K562 (cell line): ENCODE measurements around the gene CAPN8. TPM values are rescaled to one million over a fixed set of nuclear protein-coding genes. Genes with fewer than 3 reads are reported as not detected.

Experiments
- BCOR ChIP-seq: fragments of 450-650 bp; IDR thresholded peaks from 2 replicates; pipeline ENCODE4 v1.6.1; 2016
- CBX1 ChIP-seq: sonication (generic); IDR thresholded peaks from 2 replicates; pipeline ENCODE4 v1.6.1; 2016; ENCODE audit warnings: antibody characterized with exemption, low read depth, mild to moderate bottlenecking
- CBX3 ChIP-seq, 2 experiments: IDR thresholded peaks; 1 replicate in 1 of 2; 2 replicates in 1 of 2; pipeline ENCODE4 v1.6.1; 2012; ENCODE audit warnings: inconsistent platforms in 2 of 2, low read length in 2 of 2, borderline replicate concordance in 1 of 2, control low read depth in 1 of 2
- CC2D1A ChIP-seq: fragments of 450-650 bp; IDR thresholded peaks from 2 replicates; pipeline ENCODE4 v1.6.1; 2017; ENCODE audit warnings: mild to moderate bottlenecking
- FOXM1 ChIP-seq, 2 experiments: fragments of 450-650 bp in 1 of 2; sonication (generic) in 1 of 2; formaldehyde crosslinking in 1 of 2; IDR thresholded peaks; 2 replicates each; pipeline versions ENCODE4 v1.6.1 to v1.9.0; 2017 to 2022; ENCODE audit warnings: low read depth in 2 of 2, mild to moderate bottlenecking in 2 of 2, missing genetic modification reagents in 1 of 2, moderate library complexity in 1 of 2
- FOXP1 ChIP-seq: sonication (generic); formaldehyde crosslinking; IDR thresholded peaks from 2 replicates; pipeline ENCODE4 v1.8.0; 2022; ENCODE audit warnings: mild to moderate bottlenecking, missing genetic modification reagents
- HDGF ChIP-seq: fragments of 450-650 bp; IDR thresholded peaks from 2 replicates; pipeline ENCODE4 v1.6.1; 2016
- MYC ChIP-seq, 2 experiments: fragments of 250-450 bp in 1 of 2; sonication (Bioruptor Pico) in 1 of 2; IDR thresholded peaks; 2 replicates each; pipeline versions ENCODE4 v1.5.1 to v1.6.1; 2012 to 2021; ENCODE audit warnings: low read depth in 2 of 2, borderline replicate concordance in 1 of 2, improper control_type of control experiment in 1 of 2, low read length in 1 of 2, mild to moderate bottlenecking in 1 of 2, moderate library complexity in 1 of 2
- NBN ChIP-seq: fragments of 450-650 bp; IDR thresholded peaks from 2 replicates; pipeline ENCODE4 v1.6.1; 2016; ENCODE audit warnings: low read depth, mild to moderate bottlenecking
- PCBP1 ChIP-seq: fragments of 200-400 bp; formaldehyde crosslinking; IDR thresholded peaks from 2 replicates; pipeline ENCODE4 v1.6.1; 2018; ENCODE audit warnings: mild to moderate bottlenecking, low read depth, low read length; ENCODE audit not compliant: poor library complexity, severe bottlenecking
- PHTF2 ChIP-seq: fragments of 250-450 bp; sonication (Bioruptor Pico); IDR thresholded peaks from 2 replicates; pipeline ENCODE4 v1.5.0; 2021; ENCODE audit warnings: mild to moderate bottlenecking
- POLR2G ChIP-seq: fragments of 200-400 bp; formaldehyde crosslinking; IDR thresholded peaks from 2 replicates; pipeline ENCODE4 v1.6.1; 2017; ENCODE audit warnings: low read depth, mild to moderate bottlenecking, antibody characterized with exemption, low read length, moderate library complexity
- PYGO2 ChIP-seq: fragments of 450-650 bp; IDR thresholded peaks from 2 replicates; pipeline ENCODE4 v1.6.1; 2016; ENCODE audit warnings: mild to moderate bottlenecking, missing genetic modification characterization, moderate library complexity, missing compliant biosample characterization
- RAD51 ChIP-seq: fragments of 450-650 bp; IDR thresholded peaks from 2 replicates; pipeline ENCODE4 v1.7.1; 2016; ENCODE audit warnings: low read depth, mild to moderate bottlenecking, borderline replicate concordance
- RBM39 ChIP-seq: fragments of 200-400 bp; formaldehyde crosslinking; optimal IDR thresholded peaks from 2 replicates; pipeline ENCODE3; 2018; ENCODE audit warnings: low read depth, low read length
- RCOR1 ChIP-seq, 2 experiments: IDR thresholded peaks; 2 replicates each; pipeline ENCODE4 v1.6.1; 2012; ENCODE audit warnings: low read depth in 2 of 2, low read length in 2 of 2, borderline replicate concordance in 1 of 2, improper control_type of control experiment in 1 of 2
- SMARCA5 ChIP-seq: fragments of 450-650 bp; IDR thresholded peaks from 2 replicates; pipeline ENCODE4 v1.6.1; 2016
- TBL1XR1 ChIP-seq, 2 experiments: IDR thresholded peaks; 2 replicates each; pipeline ENCODE4 v1.6.1; 2012; ENCODE audit warnings: improper control_type of control experiment in 2 of 2, low read length in 2 of 2, mild to moderate bottlenecking in 1 of 2
- THRA ChIP-seq: fragments of 450-650 bp; IDR thresholded peaks from 2 replicates; pipeline ENCODE4 v1.6.1; 2017; ENCODE audit warnings: mild to moderate bottlenecking, moderate library complexity
- ZFP36 ChIP-seq: fragments of 150-350 bp; IDR thresholded peaks from 2 replicates; pipeline ENCODE4 v1.6.1; 2018; ENCODE audit warnings: low read length, low read depth; ENCODE audit not compliant: partially characterized antibody
- ZNF239 ChIP-seq: fragments of 250-450 bp; sonication (Bioruptor Pico); IDR thresholded peaks from 2 replicates; pipeline ENCODE4 v1.4.0; 2020; ENCODE audit warnings: mild to moderate bottlenecking
- polyA plus RNA-seq, 8 experiments: library from polyadenylated mRNA; depleted of rRNA in 4 of 8; stranded (reverse) in 5 of 8; unstranded in 3 of 8; fragments of >200 nt; fragmentation: Nextera tagmentation in 2 of 8; fragmentation: Illumina TruSeq in 1 of 8; extraction: Ambion mirVana in 2 of 8; extraction: Trizol in 1 of 8; gene quantifications; 2 replicates each; pipeline versions ENCODE4 v1.2.1 to v1.2.3, GENCODE V29; 2011 to 2014; ENCODE audit warnings: inconsistent platforms in 1 of 8, missing spikeins in 1 of 8
- total RNA-seq, 7 experiments: library from RNA; depleted of rRNA in 6 of 7; stranded (reverse); fragments of >200 nt in 6 of 7; fragmentation: Illumina TruSeq in 2 of 7; extraction: Trizol in 2 of 7; gene quantifications; 2 replicates each; pipeline versions ENCODE4 v1.2.1 to v1.2.3, GENCODE V29; 2011 to 2021; ENCODE audit warnings: low replicate concordance in 1 of 7
- TF ChIP-seq, protein P1 (sequence below): fragments of 250-450 bp; sonication (Bioruptor Pico); IDR thresholded peaks from 2 replicates; pipeline ENCODE4 v1.5.0; 2021; ENCODE audit warnings: mild to moderate bottlenecking, borderline replicate concordance
- TF ChIP-seq, protein P2 (sequence below), 2 experiments: fragments of 450-650 bp in 1 of 2; sonication (generic) in 1 of 2; formaldehyde crosslinking in 1 of 2; IDR thresholded peaks in 1 of 2; conservative IDR thresholded peaks in 1 of 2; 2 replicates each; pipeline versions ENCODE4 v1.6.1 to v1.8.1; 2016 to 2023; ENCODE audit warnings: mild to moderate bottlenecking in 2 of 2, moderate library complexity in 2 of 2, inconsistent platforms in 1 of 2, missing genetic modification reagents in 1 of 2
- TF ChIP-seq, protein P3 (sequence below): sonication (generic); formaldehyde crosslinking; IDR thresholded peaks from 2 replicates; pipeline ENCODE4 v1.9.0; 2022; ENCODE audit warnings: mild to moderate bottlenecking, missing genetic modification reagents

The CAPN8 gene
- total and polyA plus RNA-seq, 9 of the 15 experiments (the other 6 are each of a cell fraction or from before 2014, with no cell fraction given), result 0.06 TPM; not detected in 8

- peak; percentile 15; the same call in 1 of the 2 replicates for TF ChIP-seq RAD51
- TF ChIP-seq FOXP1, result no peak
- TF ChIP-seq RCOR1 (IDR thresholded peaks at IDR 0.05; ENCODE audit: borderline replicate concordance in 1 of 2, low read depth in 2 of 2, low read length in 2 of 2), result peak in 1 of 2 experiments; percentile 76; a peak in 2 of 4 replicates
- no peak for TF ChIP-seq ZFP36
- TF ChIP-seq PHTF2 (CRISPR knock-in tag), result no peak
- TF ChIP-seq, protein P1, sequence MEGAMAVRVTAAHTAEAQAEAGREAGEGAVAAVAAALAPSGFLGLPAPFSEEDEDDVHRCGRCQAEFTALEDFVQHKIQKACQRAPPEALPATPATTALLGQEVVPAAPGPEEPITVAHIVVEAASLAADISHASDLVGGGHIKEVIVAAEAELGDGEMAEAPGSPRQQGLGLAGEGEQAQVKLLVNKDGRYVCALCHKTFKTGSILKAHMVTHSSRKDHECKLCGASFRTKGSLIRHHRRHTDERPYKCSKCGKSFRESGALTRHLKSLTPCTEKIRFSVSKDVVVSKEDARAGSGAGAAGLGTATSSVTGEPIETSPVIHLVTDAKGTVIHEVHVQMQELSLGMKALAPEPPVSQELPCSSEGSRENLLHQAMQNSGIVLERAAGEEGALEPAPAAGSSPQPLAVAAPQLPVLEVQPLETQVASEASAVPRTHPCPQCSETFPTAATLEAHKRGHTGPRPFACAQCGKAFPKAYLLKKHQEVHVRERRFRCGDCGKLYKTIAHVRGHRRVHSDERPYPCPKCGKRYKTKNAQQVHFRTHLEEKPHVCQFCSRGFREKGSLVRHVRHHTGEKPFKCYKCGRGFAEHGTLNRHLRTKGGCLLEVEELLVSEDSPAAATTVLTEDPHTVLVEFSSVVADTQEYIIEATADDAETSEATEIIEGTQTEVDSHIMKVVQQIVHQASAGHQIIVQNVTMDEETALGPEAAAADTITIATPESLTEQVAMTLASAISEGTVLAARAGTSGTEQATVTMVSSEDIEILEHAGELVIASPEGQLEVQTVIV (CRISPR knock-in tag), result no peak
- peak; percentile 35; the same call in 1 of the 2 replicates for TF ChIP-seq FOXM1 (IDR thresholded peaks at IDR 0.05; ENCODE audit: low read depth)
- TF ChIP-seq FOXM1 (CRISPR knock-in tag; IDR thresholded peaks at IDR 0.05; ENCODE audit: low read depth), result no peak
- TF ChIP-seq, protein P2, sequence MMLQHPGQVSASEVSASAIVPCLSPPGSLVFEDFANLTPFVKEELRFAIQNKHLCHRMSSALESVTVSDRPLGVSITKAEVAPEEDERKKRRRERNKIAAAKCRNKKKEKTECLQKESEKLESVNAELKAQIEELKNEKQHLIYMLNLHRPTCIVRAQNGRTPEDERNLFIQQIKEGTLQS (IDR thresholded peaks at IDR 0.05), result peak; percentile 47; the same call in 1 of the 2 replicates
- TF ChIP-seq, protein P2 (CRISPR knock-in tag; conservative IDR thresholded peaks at IDR 0.05), result no peak
- TF ChIP-seq CBX1, result peak; percentile 86
- no peak for TF ChIP-seq MYC (IDR thresholded peaks at IDR 0.05; ENCODE audit: low read depth, low read length)
- no peak for TF ChIP-seq MYC (CRISPR knock-in tag; IDR thresholded peaks at IDR 0.05; ENCODE audit: borderline replicate concordance, low read depth)
- no peak for TF ChIP-seq PCBP1
- TF ChIP-seq TBL1XR1 (IDR thresholded peaks at IDR 0.05; ENCODE audit: low read length in 2 of 2), result no peak
- peak; percentile 97 for TF ChIP-seq SMARCA5
- peak; percentile 99 for TF ChIP-seq BCOR
- peak; percentile 63; the same call in 1 of the 2 replicates for TF ChIP-seq CC2D1A
- peak; percentile 93; the same call in 1 of the 2 replicates for TF ChIP-seq HDGF
- TF ChIP-seq, protein P3, sequence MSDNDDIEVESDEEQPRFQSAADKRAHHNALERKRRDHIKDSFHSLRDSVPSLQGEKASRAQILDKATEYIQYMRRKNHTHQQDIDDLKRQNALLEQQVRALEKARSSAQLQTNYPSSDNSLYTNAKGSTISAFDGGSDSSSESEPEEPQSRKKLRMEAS (CRISPR knock-in tag), result 0 out of 2 replicates have a peak, but pooled peaks have one; percentile 24
- no peak for TF ChIP-seq THRA
- TF ChIP-seq PYGO2 (tag), result 0 out of 2 replicates have a peak, but pooled peaks have one; percentile 14
- peak; percentile 47; the same call in 1 of the 2 replicates for TF ChIP-seq ZNF239
- peak in 1 of 2 experiments; percentile 68; a peak in 1 of 3 replicates for TF ChIP-seq CBX3 (IDR thresholded peaks at IDR 0.05; ENCODE audit: borderline replicate concordance in 1 of 2, low read length in 2 of 2)
- peak; percentile 75 for TF ChIP-seq RBM39
- no peak for TF ChIP-seq POLR2G
- TF ChIP-seq NBN, result 0 out of 2 replicates have a peak, but pooled peaks have one; percentile 26
These were observed 46.3 kb upstream of the CAPN8 start (continued) for GRCh38 chr1:223711747-223712193.
